H1 (cell line): Measurements from ENCODE around the gene HS6ST2. TPM values are rescaled to one million over a fixed set of nuclear protein-coding genes. Genes with fewer than 3 reads are reported as not detected.

Experiments
- CHD2 ChIP-seq: IDR thresholded peaks from 2 replicates; pipeline ENCODE4 v1.6.1; 2012; ENCODE audit warnings: low read length, improper control_type of control experiment
- SAP30 ChIP-seq: fragments of 300-600 bp; sonication (generic); IDR thresholded peaks from 2 replicates; pipeline ENCODE4 v1.7.1; 2012; ENCODE audit warnings: low read length, moderate library complexity, mild to moderate bottlenecking, inconsistent platforms; ENCODE audit not compliant: insufficient read depth, insufficient replicate concordance
- SIN3A ChIP-seq, 2 experiments: IDR thresholded peaks in 1 of 2; conservative IDR thresholded peaks in 1 of 2; 2 replicates each; pipeline ENCODE4 v1.6.1; 2011 to 2012; ENCODE audit warnings: low read length in 2 of 2, improper control_type of control experiment in 1 of 2, low read depth in 1 of 2, mild to moderate bottlenecking in 1 of 2
- TBP ChIP-seq: IDR thresholded peaks from 2 replicates; pipeline ENCODE4 v1.6.1; 2011; ENCODE audit warnings: low read depth, low read length, improper control_type of control experiment
- polyA plus RNA-seq, 7 experiments: library from polyadenylated mRNA; depleted of rRNA in 3 of 7; stranded (reverse) in 5 of 7; unstranded in 2 of 7; fragments of >200 nt in 5 of 7; fragments of 200-250 nt in 2 of 7; gene quantifications; 1 replicate in 5 of 7; 2 replicates in 1 of 7; 4 replicates in 1 of 7; pipeline versions ENCODE4 v1.2.1 to v1.2.3, GENCODE V29; 2011 to 2013; ENCODE audit warnings: missing spikeins in 2 of 7, mixed read lengths in 2 of 7
- total RNA-seq: library from RNA; stranded (reverse); fragmentation: NEBNext Ultra II Directional; extraction: Animal tissue kit (Norgen Biotek cat#: 25700); gene quantifications from 2 replicates; pipeline ENCODE4 v1.2.1, GENCODE V29; 2021
- TF ChIP-seq, protein P1 (sequence below): fragments of 300-600 bp; sonication (generic); IDR thresholded peaks from 2 replicates; pipeline ENCODE4 v1.7.1; 2012; ENCODE audit warnings: low read length, moderate library complexity, mild to moderate bottlenecking, inconsistent platforms; ENCODE audit not compliant: insufficient replicate concordance

The HS6ST2 gene
- total and polyA plus RNA-seq, 2 of the 8 experiments (the other 6 are each of a cell fraction or from before 2014, with no cell fraction given), result 3.9 TPM

DNA sequence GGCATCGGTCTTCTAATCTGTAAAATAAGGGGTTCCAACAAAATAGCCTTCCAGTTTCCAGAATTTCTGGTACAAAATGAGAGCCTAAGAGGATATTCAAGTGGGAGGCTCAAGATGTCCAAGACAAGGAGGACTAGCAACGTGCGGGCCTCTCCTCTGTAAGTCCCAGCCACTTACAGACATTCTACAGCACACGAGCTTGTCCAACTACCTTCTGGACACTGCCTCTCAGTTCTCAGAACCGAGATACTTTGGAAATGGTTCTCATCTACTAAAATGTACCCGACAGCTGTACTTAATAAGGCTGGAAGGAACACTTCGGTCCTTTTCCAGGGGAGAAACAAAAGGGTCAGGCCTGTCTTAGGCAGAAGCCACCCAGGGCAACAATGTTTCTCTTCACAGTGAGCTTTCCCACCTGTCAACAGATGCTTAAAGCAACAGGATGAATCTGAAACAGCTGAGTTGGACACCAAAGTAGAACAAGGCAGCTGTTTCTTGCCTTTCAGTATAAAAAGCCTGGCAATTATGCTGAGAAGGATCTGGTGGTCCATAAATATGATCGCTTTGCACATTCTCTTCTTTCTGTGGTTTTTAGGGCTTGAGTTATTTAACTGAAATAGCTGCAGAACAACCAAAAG, 127.0 kb downstream of the HS6ST2 start (continued):
- TF ChIP-seq SAP30 (no peak), CHD2 (no peak), TBP (no peak), SIN3A (conservative IDR thresholded peaks at IDR 0.05 in 1 of 2, IDR thresholded peaks at IDR 0.05 in 1 of 2; ENCODE audit: low read depth in 1 of 2, low read length in 2 of 2) (no peak)
- TF ChIP-seq, protein P1, sequence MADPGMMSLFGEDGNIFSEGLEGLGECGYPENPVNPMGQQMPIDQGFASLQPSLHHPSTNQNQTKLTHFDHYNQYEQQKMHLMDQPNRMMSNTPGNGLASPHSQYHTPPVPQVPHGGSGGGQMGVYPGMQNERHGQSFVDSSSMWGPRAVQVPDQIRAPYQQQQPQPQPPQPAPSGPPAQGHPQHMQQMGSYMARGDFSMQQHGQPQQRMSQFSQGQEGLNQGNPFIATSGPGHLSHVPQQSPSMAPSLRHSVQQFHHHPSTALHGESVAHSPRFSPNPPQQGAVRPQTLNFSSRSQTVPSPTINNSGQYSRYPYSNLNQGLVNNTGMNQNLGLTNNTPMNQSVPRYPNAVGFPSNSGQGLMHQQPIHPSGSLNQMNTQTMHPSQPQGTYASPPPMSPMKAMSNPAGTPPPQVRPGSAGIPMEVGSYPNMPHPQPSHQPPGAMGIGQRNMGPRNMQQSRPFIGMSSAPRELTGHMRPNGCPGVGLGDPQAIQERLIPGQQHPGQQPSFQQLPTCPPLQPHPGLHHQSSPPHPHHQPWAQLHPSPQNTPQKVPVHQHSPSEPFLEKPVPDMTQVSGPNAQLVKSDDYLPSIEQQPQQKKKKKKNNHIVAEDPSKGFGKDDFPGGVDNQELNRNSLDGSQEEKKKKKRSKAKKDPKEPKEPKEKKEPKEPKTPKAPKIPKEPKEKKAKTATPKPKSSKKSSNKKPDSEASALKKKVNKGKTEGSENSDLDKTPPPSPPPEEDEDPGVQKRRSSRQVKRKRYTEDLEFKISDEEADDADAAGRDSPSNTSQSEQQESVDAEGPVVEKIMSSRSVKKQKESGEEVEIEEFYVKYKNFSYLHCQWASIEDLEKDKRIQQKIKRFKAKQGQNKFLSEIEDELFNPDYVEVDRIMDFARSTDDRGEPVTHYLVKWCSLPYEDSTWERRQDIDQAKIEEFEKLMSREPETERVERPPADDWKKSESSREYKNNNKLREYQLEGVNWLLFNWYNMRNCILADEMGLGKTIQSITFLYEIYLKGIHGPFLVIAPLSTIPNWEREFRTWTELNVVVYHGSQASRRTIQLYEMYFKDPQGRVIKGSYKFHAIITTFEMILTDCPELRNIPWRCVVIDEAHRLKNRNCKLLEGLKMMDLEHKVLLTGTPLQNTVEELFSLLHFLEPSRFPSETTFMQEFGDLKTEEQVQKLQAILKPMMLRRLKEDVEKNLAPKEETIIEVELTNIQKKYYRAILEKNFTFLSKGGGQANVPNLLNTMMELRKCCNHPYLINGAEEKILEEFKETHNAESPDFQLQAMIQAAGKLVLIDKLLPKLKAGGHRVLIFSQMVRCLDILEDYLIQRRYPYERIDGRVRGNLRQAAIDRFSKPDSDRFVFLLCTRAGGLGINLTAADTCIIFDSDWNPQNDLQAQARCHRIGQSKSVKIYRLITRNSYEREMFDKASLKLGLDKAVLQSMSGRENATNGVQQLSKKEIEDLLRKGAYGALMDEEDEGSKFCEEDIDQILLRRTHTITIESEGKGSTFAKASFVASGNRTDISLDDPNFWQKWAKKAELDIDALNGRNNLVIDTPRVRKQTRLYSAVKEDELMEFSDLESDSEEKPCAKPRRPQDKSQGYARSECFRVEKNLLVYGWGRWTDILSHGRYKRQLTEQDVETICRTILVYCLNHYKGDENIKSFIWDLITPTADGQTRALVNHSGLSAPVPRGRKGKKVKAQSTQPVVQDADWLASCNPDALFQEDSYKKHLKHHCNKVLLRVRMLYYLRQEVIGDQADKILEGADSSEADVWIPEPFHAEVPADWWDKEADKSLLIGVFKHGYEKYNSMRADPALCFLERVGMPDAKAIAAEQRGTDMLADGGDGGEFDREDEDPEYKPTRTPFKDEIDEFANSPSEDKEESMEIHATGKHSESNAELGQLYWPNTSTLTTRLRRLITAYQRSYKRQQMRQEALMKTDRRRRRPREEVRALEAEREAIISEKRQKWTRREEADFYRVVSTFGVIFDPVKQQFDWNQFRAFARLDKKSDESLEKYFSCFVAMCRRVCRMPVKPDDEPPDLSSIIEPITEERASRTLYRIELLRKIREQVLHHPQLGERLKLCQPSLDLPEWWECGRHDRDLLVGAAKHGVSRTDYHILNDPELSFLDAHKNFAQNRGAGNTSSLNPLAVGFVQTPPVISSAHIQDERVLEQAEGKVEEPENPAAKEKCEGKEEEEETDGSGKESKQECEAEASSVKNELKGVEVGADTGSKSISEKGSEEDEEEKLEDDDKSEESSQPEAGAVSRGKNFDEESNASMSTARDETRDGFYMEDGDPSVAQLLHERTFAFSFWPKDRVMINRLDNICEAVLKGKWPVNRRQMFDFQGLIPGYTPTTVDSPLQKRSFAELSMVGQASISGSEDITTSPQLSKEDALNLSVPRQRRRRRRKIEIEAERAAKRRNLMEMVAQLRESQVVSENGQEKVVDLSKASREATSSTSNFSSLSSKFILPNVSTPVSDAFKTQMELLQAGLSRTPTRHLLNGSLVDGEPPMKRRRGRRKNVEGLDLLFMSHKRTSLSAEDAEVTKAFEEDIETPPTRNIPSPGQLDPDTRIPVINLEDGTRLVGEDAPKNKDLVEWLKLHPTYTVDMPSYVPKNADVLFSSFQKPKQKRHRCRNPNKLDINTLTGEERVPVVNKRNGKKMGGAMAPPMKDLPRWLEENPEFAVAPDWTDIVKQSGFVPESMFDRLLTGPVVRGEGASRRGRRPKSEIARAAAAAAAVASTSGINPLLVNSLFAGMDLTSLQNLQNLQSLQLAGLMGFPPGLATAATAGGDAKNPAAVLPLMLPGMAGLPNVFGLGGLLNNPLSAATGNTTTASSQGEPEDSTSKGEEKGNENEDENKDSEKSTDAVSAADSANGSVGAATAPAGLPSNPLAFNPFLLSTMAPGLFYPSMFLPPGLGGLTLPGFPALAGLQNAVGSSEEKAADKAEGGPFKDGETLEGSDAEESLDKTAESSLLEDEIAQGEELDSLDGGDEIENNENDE, result no peak
